GM23338 (cell line): Measurements from ENCODE around the gene LSM2. TPM values are rescaled to one million over a fixed set of nuclear protein-coding genes. Genes with fewer than 3 reads are reported as not detected.

Experiments used
- ATAC-seq: fragments of 200-7000 bp; cut with Tn5 transposase; 3 replicates; pipeline ENCODE4 v1.9.1; 2020
- DNase-seq: peaks from one replicate; pipeline ENCODE4 v3.0.0-alpha.2; 2015; ENCODE audit warnings: low spot score
- H2AFZ ChIP-seq: fragments of 200-600 bp; sonication (generic); 2 replicates; pipeline ENCODE4 v1.8.0; 2016; ENCODE audit warnings: antibody characterized with exemption, mild to moderate bottlenecking, moderate library complexity
- H3F3A ChIP-seq: fragments of 200-600 bp; sonication (generic); replicated peaks from 2 replicates; pipeline ENCODE4 v1.8.0; 2017; ENCODE audit warnings: antibody characterized with exemption, mixed run types, low read depth
- H3K27ac ChIP-seq: fragments of 200-600 bp; sonication (generic); 2 replicates; pipeline ENCODE4 v1.6.1; 2016; ENCODE audit warnings: low read depth
- H3K27me3 ChIP-seq: fragments of 200-600 bp; sonication (generic); 2 replicates; pipeline ENCODE4 v1.8.0; 2016; ENCODE audit warnings: mild to moderate bottlenecking, mixed run types, moderate library complexity; ENCODE audit not compliant: insufficient read depth
- H3K36me3 ChIP-seq: fragments of 200-600 bp; sonication (generic); 2 replicates; pipeline ENCODE4 v1.8.0; 2016; ENCODE audit warnings: mild to moderate bottlenecking; ENCODE audit not compliant: insufficient read depth
- H3K4me1 ChIP-seq: fragments of 200-600 bp; sonication (generic); 2 replicates; pipeline ENCODE4 v1.8.0; 2016; ENCODE audit warnings: mild to moderate bottlenecking, moderate library complexity; ENCODE audit not compliant: insufficient read depth
- H3K4me2 ChIP-seq: fragments of 200-600 bp; sonication (generic); 2 replicates; pipeline ENCODE4 v1.7.1; 2017; ENCODE audit warnings: mixed run types
- H3K4me3 ChIP-seq: fragments of 200-600 bp; sonication (generic); 2 replicates; pipeline ENCODE4 v1.6.1; 2016; ENCODE audit warnings: mixed run types
- H3K79me2 ChIP-seq: fragments of 200-600 bp; sonication (generic); replicated peaks from 2 replicates; pipeline ENCODE4 v1.8.0; 2017; ENCODE audit warnings: mild to moderate bottlenecking; ENCODE audit not compliant: insufficient read depth
- H3K9me2 ChIP-seq: fragments of 200-600 bp; sonication (generic); 2 replicates; pipeline ENCODE4 v1.8.0; 2017; ENCODE audit not compliant: insufficient read depth
- H4K20me1 ChIP-seq: fragments of 200-600 bp; sonication (generic); replicated peaks from 2 replicates; pipeline ENCODE4 v1.8.0; 2017; ENCODE audit warnings: mild to moderate bottlenecking; ENCODE audit not compliant: insufficient read depth
- H3K27ac Mint-ChIP-seq: 2 replicates; pipeline ENCODE4 v1.8.0; 2020; ENCODE audit warnings: inconsistent platforms, mild to moderate bottlenecking, moderate library complexity, mixed read lengths
- H3K27me3 Mint-ChIP-seq: 3 replicates; pipeline ENCODE4 v1.8.0; 2022; ENCODE audit warnings: low read depth, mild to moderate bottlenecking, moderate library complexity, mixed read lengths, inconsistent platforms; ENCODE audit not compliant: insufficient read depth, poor library complexity
- H3K36me3 Mint-ChIP-seq: 3 replicates; pipeline ENCODE4 v1.8.0; 2021; ENCODE audit warnings: low read depth, mild to moderate bottlenecking, inconsistent platforms, moderate library complexity, mixed read lengths
- H3K4me1 Mint-ChIP-seq: 3 replicates; pipeline ENCODE4 v1.8.0; 2020; ENCODE audit warnings: mild to moderate bottlenecking, inconsistent platforms, mixed read lengths
- H3K4me3 Mint-ChIP-seq: 3 replicates; pipeline ENCODE4 v1.8.0; 2021; ENCODE audit warnings: moderate library complexity, mild to moderate bottlenecking, inconsistent platforms, mixed read lengths
- H3K9me3 Mint-ChIP-seq: 3 replicates; pipeline ENCODE4 v1.8.0; 2020; ENCODE audit warnings: moderate library complexity, mild to moderate bottlenecking, inconsistent platforms, mixed read lengths
- CREB1 ChIP-seq: fragments of 250-450 bp; sonication (Bioruptor Pico); IDR thresholded peaks from 2 replicates; pipeline ENCODE4 v1.5.0; 2020; ENCODE audit warnings: low read depth, mild to moderate bottlenecking, moderate library complexity
- EZH2 ChIP-seq: fragments of 200-600 bp; sonication (generic); IDR thresholded peaks from one replicate; pipeline ENCODE4 v1.8.0; 2017; ENCODE audit warnings: antibody characterized with exemption, mild to moderate bottlenecking, low read depth; ENCODE audit not compliant: unreplicated experiment
- EZH2phosphoT487 ChIP-seq: fragments of 200-600 bp; sonication (generic); IDR thresholded peaks from one replicate; pipeline ENCODE4 v1.8.1; 2018; ENCODE audit warnings: antibody characterized with exemption; ENCODE audit not compliant: unreplicated experiment
- JUNB ChIP-seq: IDR thresholded peaks from one replicate; pipeline ENCODE4 v1.6.1; 2016; ENCODE audit warnings: antibody characterized with exemption; ENCODE audit not compliant: unreplicated experiment
- NANOG ChIP-seq: IDR thresholded peaks from 2 replicates; pipeline ENCODE4 v1.6.1; 2016; ENCODE audit warnings: antibody characterized with exemption, borderline replicate concordance
- POLR2AphosphoS5 ChIP-seq: IDR thresholded peaks from 2 replicates; pipeline ENCODE4 v1.6.1; 2016; ENCODE audit warnings: antibody characterized with exemption, low read depth
- STAT1 ChIP-seq: IDR thresholded peaks from one replicate; pipeline ENCODE4 v1.6.1; 2016; ENCODE audit warnings: antibody characterized with exemption; ENCODE audit not compliant: unreplicated experiment
- ZNF114 ChIP-seq: fragments of 250-450 bp; sonication (Bioruptor Pico); IDR thresholded peaks from 2 replicates; pipeline ENCODE4 v1.5.0; 2020; ENCODE audit warnings: mild to moderate bottlenecking, moderate library complexity
- polyA plus RNA-seq: library from polyadenylated mRNA; unstranded; fragments of >200 nt; fragmentation: Nextera tagmentation; extraction: Ambion mirVana; gene quantifications from 2 replicates; pipeline ENCODE4 v1.2.1, GENCODE V29; 2016
- total RNA-seq: library from RNA; depleted of rRNA; stranded (reverse); fragments of >200 nt; shearing (Covaris generic); gene quantifications from 2 replicates; pipeline ENCODE4 v1.2.3, GENCODE V29; 2014
- TF ChIP-seq, protein P1 (sequence below), 2 experiments: fragments of 200-600 bp in 1 of 2; sonication (generic) in 1 of 2; conservative IDR thresholded peaks; 2 replicates each; pipeline versions ENCODE4 v1.5.1 to v1.6.1; 2016 to 2017; ENCODE audit warnings: antibody characterized with exemption in 2 of 2, low read depth in 2 of 2, mild to moderate bottlenecking in 2 of 2, moderate library complexity in 1 of 2
- TF ChIP-seq, protein P2 (sequence below): IDR thresholded peaks from 2 replicates; pipeline ENCODE4 v1.6.1; 2016; ENCODE audit warnings: antibody characterized with exemption
- TF ChIP-seq, protein P3 (sequence below): fragments of 250-450 bp; sonication (Bioruptor Pico); IDR thresholded peaks from 2 replicates; pipeline ENCODE4 v1.5.0; 2020; ENCODE audit warnings: mild to moderate bottlenecking, moderate library complexity
- TF ChIP-seq, protein P4 (sequence below): IDR thresholded peaks from one replicate; pipeline ENCODE4 v1.6.1; 2018; ENCODE audit warnings: antibody characterized with exemption; ENCODE audit not compliant: unreplicated experiment

The LSM2 gene
- total and polyA plus RNA-seq, 2 experiments from 2014 or later, result 106 to 140 TPM

DNA sequence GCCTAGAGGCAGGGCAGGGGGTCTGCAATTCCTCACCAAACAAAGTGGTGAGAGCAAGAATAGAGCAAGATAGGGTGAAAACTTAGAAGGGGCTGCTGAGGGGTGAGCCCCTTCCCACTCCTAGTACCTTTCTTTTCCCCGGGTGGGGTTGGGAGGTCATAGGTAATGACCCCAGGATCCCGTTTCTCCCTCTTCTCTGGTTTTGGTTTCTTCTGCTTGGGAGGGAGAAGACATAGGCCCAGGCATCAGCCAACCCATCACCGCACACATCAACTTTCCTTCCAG lies 14.7 kb downstream of the LSM2 start:
- H2AFZ ChIP-seq, result no peak overlapping the region
- peaks cover 17% of the 10 kb centered on the region for H3K36me3 ChIP-seq
- H3K4me3 ChIP-seq, result no peak overlapping the region
- TF ChIP-seq JUNB, result no peak
- TF ChIP-seq, protein P1, sequence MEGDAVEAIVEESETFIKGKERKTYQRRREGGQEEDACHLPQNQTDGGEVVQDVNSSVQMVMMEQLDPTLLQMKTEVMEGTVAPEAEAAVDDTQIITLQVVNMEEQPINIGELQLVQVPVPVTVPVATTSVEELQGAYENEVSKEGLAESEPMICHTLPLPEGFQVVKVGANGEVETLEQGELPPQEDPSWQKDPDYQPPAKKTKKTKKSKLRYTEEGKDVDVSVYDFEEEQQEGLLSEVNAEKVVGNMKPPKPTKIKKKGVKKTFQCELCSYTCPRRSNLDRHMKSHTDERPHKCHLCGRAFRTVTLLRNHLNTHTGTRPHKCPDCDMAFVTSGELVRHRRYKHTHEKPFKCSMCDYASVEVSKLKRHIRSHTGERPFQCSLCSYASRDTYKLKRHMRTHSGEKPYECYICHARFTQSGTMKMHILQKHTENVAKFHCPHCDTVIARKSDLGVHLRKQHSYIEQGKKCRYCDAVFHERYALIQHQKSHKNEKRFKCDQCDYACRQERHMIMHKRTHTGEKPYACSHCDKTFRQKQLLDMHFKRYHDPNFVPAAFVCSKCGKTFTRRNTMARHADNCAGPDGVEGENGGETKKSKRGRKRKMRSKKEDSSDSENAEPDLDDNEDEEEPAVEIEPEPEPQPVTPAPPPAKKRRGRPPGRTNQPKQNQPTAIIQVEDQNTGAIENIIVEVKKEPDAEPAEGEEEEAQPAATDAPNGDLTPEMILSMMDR (conservative IDR thresholded peaks at IDR 0.05; ENCODE audit: low read depth in 2 of 2), result no peak
- no peak for TF ChIP-seq EZH2
- TF ChIP-seq POLR2AphosphoS5, result no peak
- TF ChIP-seq, protein P2, sequence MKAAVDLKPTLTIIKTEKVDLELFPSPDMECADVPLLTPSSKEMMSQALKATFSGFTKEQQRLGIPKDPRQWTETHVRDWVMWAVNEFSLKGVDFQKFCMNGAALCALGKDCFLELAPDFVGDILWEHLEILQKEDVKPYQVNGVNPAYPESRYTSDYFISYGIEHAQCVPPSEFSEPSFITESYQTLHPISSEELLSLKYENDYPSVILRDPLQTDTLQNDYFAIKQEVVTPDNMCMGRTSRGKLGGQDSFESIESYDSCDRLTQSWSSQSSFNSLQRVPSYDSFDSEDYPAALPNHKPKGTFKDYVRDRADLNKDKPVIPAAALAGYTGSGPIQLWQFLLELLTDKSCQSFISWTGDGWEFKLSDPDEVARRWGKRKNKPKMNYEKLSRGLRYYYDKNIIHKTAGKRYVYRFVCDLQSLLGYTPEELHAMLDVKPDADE, result no peak
- TF ChIP-seq, protein P3, sequence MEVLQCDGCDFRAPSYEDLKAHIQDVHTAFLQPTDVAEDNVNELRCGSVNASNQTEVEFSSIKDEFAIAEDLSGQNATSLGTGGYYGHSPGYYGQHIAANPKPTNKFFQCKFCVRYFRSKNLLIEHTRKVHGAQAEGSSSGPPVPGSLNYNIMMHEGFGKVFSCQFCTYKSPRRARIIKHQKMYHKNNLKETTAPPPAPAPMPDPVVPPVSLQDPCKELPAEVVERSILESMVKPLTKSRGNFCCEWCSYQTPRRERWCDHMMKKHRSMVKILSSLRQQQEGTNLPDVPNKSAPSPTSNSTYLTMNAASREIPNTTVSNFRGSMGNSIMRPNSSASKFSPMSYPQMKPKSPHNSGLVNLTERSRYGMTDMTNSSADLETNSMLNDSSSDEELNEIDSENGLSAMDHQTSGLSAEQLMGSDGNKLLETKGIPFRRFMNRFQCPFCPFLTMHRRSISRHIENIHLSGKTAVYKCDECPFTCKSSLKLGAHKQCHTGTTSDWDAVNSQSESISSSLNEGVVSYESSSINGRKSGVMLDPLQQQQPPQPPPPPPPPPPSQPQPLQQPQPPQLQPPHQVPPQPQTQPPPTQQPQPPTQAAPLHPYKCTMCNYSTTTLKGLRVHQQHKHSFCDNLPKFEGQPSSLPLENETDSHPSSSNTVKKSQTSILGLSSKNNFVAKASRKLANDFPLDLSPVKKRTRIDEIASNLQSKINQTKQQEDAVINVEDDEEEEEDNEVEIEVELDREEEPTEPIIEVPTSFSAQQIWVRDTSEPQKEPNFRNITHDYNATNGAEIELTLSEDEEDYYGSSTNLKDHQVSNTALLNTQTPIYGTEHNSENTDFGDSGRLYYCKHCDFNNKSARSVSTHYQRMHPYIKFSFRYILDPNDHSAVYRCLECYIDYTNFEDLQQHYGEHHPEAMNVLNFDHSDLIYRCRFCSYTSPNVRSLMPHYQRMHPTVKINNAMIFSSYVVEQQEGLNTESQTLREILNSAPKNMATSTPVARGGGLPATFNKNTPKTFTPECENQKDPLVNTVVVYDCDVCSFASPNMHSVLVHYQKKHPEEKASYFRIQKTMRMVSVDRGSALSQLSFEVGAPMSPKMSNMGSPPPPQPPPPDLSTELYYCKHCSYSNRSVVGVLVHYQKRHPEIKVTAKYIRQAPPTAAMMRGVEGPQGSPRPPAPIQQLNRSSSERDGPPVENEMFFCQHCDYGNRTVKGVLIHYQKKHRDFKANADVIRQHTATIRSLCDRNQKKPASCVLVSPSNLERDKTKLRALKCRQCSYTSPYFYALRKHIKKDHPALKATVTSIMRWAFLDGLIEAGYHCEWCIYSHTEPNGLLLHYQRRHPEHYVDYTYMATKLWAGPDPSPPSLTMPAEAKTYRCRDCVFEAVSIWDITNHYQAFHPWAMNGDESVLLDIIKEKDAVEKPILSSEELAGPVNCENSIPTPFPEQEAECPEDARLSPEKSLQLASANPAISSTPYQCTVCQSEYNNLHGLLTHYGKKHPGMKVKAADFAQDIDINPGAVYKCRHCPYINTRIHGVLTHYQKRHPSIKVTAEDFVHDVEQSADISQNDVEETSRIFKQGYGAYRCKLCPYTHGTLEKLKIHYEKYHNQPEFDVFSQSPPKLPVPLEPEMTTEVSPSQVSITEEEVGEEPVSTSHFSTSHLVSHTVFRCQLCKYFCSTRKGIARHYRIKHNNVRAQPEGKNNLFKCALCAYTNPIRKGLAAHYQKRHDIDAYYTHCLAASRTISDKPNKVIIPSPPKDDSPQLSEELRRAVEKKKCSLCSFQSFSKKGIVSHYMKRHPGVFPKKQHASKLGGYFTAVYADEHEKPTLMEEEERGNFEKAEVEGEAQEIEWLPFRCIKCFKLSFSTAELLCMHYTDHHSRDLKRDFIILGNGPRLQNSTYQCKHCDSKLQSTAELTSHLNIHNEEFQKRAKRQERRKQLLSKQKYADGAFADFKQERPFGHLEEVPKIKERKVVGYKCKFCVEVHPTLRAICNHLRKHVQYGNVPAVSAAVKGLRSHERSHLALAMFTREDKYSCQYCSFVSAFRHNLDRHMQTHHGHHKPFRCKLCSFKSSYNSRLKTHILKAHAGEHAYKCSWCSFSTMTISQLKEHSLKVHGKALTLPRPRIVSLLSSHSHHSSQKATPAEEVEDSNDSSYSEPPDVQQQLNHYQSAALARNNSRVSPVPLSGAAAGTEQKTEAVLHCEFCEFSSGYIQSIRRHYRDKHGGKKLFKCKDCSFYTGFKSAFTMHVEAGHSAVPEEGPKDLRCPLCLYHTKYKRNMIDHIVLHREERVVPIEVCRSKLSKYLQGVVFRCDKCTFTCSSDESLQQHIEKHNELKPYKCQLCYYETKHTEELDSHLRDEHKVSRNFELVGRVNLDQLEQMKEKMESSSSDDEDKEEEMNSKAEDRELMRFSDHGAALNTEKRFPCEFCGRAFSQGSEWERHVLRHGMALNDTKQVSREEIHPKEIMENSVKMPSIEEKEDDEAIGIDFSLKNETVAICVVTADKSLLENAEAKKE (CRISPR knock-in tag), result no peak
- TF ChIP-seq, protein P4, sequence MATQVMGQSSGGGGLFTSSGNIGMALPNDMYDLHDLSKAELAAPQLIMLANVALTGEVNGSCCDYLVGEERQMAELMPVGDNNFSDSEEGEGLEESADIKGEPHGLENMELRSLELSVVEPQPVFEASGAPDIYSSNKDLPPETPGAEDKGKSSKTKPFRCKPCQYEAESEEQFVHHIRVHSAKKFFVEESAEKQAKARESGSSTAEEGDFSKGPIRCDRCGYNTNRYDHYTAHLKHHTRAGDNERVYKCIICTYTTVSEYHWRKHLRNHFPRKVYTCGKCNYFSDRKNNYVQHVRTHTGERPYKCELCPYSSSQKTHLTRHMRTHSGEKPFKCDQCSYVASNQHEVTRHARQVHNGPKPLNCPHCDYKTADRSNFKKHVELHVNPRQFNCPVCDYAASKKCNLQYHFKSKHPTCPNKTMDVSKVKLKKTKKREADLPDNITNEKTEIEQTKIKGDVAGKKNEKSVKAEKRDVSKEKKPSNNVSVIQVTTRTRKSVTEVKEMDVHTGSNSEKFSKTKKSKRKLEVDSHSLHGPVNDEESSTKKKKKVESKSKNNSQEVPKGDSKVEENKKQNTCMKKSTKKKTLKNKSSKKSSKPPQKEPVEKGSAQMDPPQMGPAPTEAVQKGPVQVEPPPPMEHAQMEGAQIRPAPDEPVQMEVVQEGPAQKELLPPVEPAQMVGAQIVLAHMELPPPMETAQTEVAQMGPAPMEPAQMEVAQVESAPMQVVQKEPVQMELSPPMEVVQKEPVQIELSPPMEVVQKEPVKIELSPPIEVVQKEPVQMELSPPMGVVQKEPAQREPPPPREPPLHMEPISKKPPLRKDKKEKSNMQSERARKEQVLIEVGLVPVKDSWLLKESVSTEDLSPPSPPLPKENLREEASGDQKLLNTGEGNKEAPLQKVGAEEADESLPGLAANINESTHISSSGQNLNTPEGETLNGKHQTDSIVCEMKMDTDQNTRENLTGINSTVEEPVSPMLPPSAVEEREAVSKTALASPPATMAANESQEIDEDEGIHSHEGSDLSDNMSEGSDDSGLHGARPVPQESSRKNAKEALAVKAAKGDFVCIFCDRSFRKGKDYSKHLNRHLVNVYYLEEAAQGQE, result no peak
- TF ChIP-seq STAT1, result no peak
- TF ChIP-seq EZH2phosphoT487, result no peak
- no peak for TF ChIP-seq NANOG
- no peak for TF ChIP-seq ZNF114 (CRISPR knock-in tag)
- no peak for TF ChIP-seq CREB1 (CRISPR knock-in tag)
- Mint-ChIP-seq H3K9me3 (no peaks in the 10 kb centered on the region), H3K4me1 (peaks cover 9% of the 10 kb centered on the region), H3K4me3 (no peak overlapping the region), H3K27me3 (peaks cover 15% of the 10 kb centered on the region), H3K36me3 (peaks cover 47% of the 10 kb centered on the region), H3K27ac (no peak overlapping the region)
- no peaks in the 10 kb centered on the region; the same call in 1 of the 2 replicates for H3K4me1 ChIP-seq
- no peak for DNase-seq
- H3K27me3 ChIP-seq, result no peaks in the 10 kb centered on the region
- ATAC-seq, result no peak
- no peaks in the 10 kb centered on the region for H3K9me2 ChIP-seq
- no peak overlapping the region for H3K4me2 ChIP-seq
- peaks cover 19% of the 10 kb centered on the region for H3F3A ChIP-seq
- no peak overlapping the region for H3K27ac ChIP-seq
- peaks cover 22% of the 10 kb centered on the region for H3K79me2 ChIP-seq
- H4K20me1 ChIP-seq, result peaks cover 5% of the 10 kb centered on the region; the same call in 1 of the 2 replicates
